GM18499 (cell line): ENCODE results near the gene ZSCAN10.
"Not testable (repeated sequence)": the region's sequence is repeated elsewhere in the genome, so short reads cannot be mapped to it uniquely, and the experiment has no call there.

ENCODE experiments used
- ATAC-seq: cut with Tn5 transposase; IDR thresholded peaks from one replicate; pipeline ENCODE4 v1.9.1; 2021; ENCODE audit warnings: moderate number of reproducible peaks; ENCODE audit not compliant: insufficient read depth, unreplicated experiment

Gene ZSCAN10

GRCh38 chr16:3087243-3088235 is 11.6 kb downstream of the ZSCAN10 start:
- ATAC-seq = no peak

- no peak for ATAC-seq
These were observed 12.4 kb downstream of the ZSCAN10 start for GRCh38 chr16:3086596-3087242.

- ATAC-seq = no peak
These were observed 13.1 kb downstream of the ZSCAN10 start for GRCh38 chr16:3085868-3086595.

GRCh38 chr16:3084969-3085670 is 14.0 kb downstream of the ZSCAN10 start:
- no peak for ATAC-seq

GRCh38 chr16:3084491-3084890 is 14.6 kb downstream of the ZSCAN10 start:
- no peak for ATAC-seq

- ATAC-seq = not testable (repeated sequence)
These were observed 15.7 kb downstream of the ZSCAN10 start for GRCh38 chr16:3083408-3083807.

- not testable (repeated sequence) for ATAC-seq
These were observed 17.1 kb downstream of the ZSCAN10 start for GRCh38 chr16:3081957-3082356.

- no peak for ATAC-seq
These were observed 19.1 kb downstream of the ZSCAN10 start for GRCh38 chr16:3080024-3080423.

GRCh38 chr16:3076577-3076976 is 22.5 kb downstream of the ZSCAN10 start:
- no peak for ATAC-seq

- not testable (repeated sequence) for ATAC-seq
These were observed 23.1 kb downstream of the ZSCAN10 start for GRCh38 chr16:3075946-3076345.

GRCh38 chr16:3075523-3075915 is 23.6 kb downstream of the ZSCAN10 start:
- ATAC-seq = no peak

- no peak for ATAC-seq
These were observed 24.1 kb downstream of the ZSCAN10 start for GRCh38 chr16:3074860-3075522.

- ATAC-seq = no peak
These were observed 25.6 kb downstream of the ZSCAN10 start for GRCh38 chr16:3073448-3073847.

- ATAC-seq = not testable (repeated sequence)
These were observed 26.4 kb downstream of the ZSCAN10 start for GRCh38 chr16:3072576-3073263.

GRCh38 chr16:3072148-3072547 is 26.9 kb downstream of the ZSCAN10 start:
- ATAC-seq = not testable (repeated sequence)

- no peak for ATAC-seq
These were observed 27.4 kb downstream of the ZSCAN10 start for GRCh38 chr16:3071655-3072054.

- ATAC-seq = no peak
These were observed 28.4 kb downstream of the ZSCAN10 start for GRCh38 chr16:3070608-3071111.

GRCh38 chr16:3069146-3069545 is 29.9 kb downstream of the ZSCAN10 start:
- ATAC-seq = not testable (repeated sequence)

- no peak for ATAC-seq
These were observed 30.6 kb downstream of the ZSCAN10 start for GRCh38 chr16:3068487-3068886.
